T-helper 1 cell (primary cell): ENCODE measurements around the gene GRM1.

Experiments used
- DNase-seq, 5 donors: peaks; one replicate each; pipeline ENCODE4 v3.0.0-alpha.2; 2012 to 2020

GRM1 gene

GRCh38 chr6:146281651-146282362, 252.9 kb downstream of the GRM1 start:
- DNase-seq, result no peak

- no peak for DNase-seq
Observed at GRCh38 chr6:146282837-146283236, 254.0 kb downstream of the GRM1 start.

- no peak for DNase-seq
Observed at GRCh38 chr6:146284311-146284710, 255.4 kb downstream of the GRM1 start.

DNA sequence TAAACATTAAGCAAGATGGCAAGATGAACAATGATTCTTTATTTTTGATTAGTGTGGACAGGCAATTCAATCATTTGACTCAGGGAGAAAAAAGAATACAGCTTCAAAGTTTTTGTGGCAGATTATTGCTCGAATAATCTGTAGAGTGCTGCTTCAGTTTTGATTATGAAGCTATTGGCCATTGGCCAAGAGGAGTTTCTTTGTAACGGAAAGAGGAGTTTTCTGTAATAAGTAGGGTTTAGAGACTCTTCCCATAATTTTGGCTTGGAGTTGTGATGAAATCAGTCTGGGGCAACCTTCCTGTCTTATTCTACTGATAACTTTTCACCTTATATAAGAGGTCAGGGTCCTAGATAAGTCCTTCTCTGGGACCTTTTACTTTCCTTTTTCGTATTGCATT, 258.1 kb downstream of the GRM1 start:
- no peak for DNase-seq

DNA sequence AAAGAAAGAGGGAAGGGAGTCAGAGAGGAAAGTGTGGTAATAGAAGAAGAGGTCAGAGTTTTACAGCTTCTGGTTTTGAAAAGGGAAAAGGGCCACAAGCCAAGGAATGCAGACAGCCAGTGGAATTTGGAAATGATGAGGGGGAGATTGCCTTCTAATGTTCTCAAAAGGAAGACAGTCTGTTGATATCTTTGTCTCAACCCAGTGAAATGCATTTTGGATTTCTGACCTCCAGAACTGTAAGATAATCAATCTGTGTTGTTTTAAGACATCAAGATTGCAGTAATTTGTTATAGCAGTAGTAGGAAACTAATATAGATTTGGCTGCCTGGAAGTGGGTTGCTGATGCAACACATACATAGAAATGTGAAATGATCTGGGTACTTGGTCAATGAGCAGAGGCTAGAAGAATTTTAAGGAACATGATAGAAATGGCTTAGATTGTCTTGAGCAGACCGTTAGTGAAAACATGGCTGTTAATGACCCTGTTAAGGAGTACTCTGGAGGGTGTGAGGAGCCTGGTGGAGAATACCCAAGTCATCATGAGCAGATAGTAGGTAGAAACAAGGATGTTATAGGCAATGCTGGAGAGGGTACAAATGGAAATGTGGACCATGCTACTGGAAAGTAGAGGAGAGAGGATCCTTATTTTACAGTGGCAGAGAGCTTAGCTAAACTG, 259.0 kb downstream of the GRM1 start:
- no peak for DNase-seq

- no peak for DNase-seq
Observed at GRCh38 chr6:146289816-146290588, 261.1 kb downstream of the GRM1 start.

- DNase-seq, result no peak
Observed at GRCh38 chr6:146290589-146290901, 261.7 kb downstream of the GRM1 start.

- DNase-seq, result no peak
Observed at GRCh38 chr6:146292506-146292905, 263.6 kb downstream of the GRM1 start.

DNA sequence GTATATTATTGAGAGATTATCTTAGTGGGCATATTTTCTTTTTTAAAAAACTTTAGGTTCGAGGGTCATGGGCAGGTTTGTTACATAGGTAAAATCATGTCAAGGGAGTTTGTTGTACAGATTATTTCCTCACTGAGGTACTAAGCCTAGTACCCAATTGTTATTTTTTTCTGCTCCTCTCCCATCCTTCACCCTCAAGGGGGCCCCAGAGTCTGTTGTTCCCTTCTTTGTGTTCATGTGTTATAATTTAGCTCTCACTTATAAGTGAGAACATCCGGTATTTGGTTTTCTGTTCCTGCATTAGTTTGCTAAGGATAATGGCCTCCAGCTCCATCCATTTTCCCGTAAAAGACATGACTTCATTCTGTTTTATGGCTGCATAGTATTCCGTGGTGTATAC, 266.8 kb downstream of the GRM1 start:
- DNase-seq, result no peak

- no peak for DNase-seq
Observed at GRCh38 chr6:146297815-146298214, 269.0 kb downstream of the GRM1 start.

DNA sequence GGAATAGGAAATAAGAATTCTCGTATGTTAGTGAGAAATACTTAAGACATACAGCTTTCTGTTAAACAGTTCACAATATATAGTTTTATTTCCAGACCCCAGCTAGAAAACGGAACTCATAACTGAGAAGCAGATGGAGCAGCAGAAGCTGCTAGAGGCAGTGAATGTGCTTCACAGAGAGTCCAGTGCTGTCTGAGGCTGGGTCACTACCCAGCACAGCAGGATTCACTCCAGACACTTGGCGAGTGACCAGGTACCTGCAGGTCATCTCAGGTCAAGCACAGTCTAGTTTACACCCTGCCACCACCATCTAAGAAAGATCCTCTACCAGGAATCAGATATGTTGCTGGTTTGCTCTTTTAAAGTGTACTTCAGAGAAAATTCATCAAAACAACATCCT, 271.7 kb downstream of the GRM1 start:
- DNase-seq, result no peak

- DNase-seq, result no peak
Observed at GRCh38 chr6:146301764-146302163, 272.9 kb downstream of the GRM1 start.

GRCh38 chr6:146302994-146303393, 274.1 kb downstream of the GRM1 start:
- DNase-seq, result no peak

DNA sequence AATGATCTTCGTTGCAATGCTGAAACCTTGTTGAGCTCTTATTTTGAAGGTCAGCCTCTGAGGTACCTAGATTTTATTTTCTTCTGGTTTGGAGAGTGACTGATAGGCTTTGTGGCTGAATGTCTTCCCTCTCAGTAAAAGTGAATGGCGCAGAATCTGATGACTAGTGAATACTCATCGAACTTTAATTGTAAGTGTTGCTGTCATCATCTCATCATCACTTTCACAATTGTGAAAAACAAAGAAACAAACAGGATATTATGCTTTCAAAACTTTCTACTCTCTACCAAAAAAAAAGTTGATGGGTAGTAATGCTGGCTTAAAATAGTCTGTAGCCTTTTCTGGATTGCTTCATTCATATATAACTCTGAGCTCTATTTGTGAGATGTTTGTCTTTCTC, 275.3 kb downstream of the GRM1 start:
- DNase-seq, result no peak

- DNase-seq, result no peak
Observed at GRCh38 chr6:146305092-146305491, 276.2 kb downstream of the GRM1 start.

DNA sequence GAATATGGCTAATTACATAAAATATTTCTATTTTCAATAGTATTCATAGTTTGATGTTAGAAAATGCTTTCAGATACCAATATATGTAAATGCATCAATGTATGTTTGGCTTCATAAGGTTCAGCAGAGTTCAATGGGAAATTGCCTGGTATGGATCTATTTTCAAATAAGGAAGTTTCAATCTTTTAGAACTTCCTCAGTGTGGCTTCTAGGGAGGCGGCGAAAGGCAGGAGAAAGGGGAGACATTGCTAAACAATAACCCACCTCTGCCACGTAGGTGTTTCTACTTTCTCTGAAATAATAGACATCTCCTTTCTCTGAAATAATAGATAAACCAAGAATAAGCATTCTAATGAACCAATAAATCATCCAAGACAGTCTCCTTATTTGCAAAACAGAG, 277.1 kb downstream of the GRM1 start:
- no peak for DNase-seq

GRCh38 chr6:146310628-146311027, 281.8 kb downstream of the GRM1 start:
- no peak for DNase-seq

DNA sequence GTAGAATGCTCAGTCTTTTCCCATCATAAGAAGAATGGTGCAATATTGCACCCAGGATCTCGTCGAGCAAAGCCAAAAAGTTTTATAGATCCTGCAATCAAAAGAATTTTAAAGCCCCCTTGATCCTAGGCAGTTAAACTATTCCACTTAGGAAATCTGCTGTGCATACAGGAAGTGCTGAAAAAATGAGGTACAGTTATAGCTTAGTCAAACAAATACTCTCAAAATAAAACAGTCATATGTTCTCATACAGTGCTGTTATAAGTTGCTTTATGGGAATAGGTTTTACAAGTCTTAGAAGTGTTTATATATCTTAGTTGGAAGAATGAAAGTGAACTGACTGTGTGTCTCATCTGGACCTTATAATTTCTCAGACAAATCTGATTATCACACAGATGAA, 282.2 kb downstream of the GRM1 start:
- DNase-seq, result no peak

DNA sequence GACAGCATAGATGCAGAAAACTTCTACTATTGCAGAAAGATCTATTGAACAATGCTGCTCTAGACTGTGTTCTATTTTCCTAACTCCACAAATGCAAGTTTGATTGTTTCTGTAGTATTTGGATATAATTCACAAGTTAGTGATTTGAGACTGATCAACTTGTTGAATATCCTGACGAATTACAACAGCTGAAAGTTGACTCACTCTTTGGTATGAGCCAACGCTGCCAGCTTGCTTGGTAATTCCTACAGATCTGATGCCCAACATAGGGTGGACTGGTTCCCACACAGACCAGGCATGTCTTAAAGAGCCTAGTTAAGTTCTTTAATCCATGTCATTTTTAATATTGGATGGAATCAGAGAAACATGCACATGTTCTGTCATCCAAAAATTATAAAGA, 283.7 kb downstream of the GRM1 start:
- DNase-seq, result no peak

GRCh38 chr6:146315381-146316174, 286.7 kb downstream of the GRM1 start:
- DNase-seq, result no peak

DNA sequence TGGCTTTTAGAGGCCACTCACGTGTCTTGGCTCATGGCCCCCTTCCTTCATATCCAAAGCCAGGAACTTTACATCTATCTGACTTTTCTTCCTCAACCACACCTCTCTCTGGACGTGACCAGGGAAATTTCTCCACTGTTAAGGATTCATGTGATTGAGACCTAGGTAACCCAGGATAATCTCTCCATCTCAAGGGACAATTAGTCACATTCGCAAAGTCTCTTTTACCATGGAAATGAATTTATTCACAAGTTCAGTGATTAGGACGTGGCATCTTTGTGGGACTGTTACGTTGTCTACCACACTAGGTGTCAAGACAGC, 287.3 kb downstream of the GRM1 start:
- DNase-seq, result no peak

- DNase-seq, result no peak
Observed at GRCh38 chr6:146331013-146331412, 302.2 kb downstream of the GRM1 start.

DNA sequence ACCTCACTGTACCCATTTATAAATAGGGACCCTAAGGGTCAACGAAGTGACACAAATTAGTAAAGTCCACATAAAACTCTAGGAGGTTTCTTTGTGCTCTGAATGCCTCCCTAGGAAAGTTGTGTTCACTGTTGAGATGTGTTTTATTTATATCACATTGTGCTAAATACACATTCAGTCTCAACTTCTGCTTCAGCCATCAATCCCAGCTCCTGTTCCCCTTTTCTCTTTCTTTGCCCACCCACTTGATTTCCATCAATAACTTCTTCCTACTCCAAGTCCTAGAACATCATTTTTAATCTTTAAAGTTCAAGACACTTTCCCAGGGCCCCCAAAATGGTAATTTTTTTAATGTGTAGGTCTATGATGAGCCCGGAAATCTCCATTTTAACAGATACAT, 306.5 kb downstream of the GRM1 start:
- DNase-seq, result no peak

GRCh38 chr6:146336191-146336590, 307.3 kb downstream of the GRM1 start:
- no peak for DNase-seq
